Renal cortical epithelial cell (primary cell): ENCODE data around the gene KCNJ18. TPM values are rescaled to one million over a fixed set of nuclear protein-coding genes. Genes with fewer than 3 reads are reported as not detected.
"Not testable (repeated sequence)": the region's sequence is repeated elsewhere in the genome, so short reads cannot be mapped to it uniquely, and the experiment has no call there.

ENCODE experiments used
- DNase-seq: peaks from one replicate; pipeline ENCODE4 v3.0.0-alpha.2; 2011; ENCODE audit warnings: low read depth
- total RNA-seq: library from RNA; depleted of rRNA; stranded (reverse); fragments of >200 nt; gene quantifications from 2 replicates; pipeline ENCODE4 v1.2.3, GENCODE V29; 2014

KCNJ18 gene
- total RNA-seq, 1 donor from 2014 or later, result not detected

DNA sequence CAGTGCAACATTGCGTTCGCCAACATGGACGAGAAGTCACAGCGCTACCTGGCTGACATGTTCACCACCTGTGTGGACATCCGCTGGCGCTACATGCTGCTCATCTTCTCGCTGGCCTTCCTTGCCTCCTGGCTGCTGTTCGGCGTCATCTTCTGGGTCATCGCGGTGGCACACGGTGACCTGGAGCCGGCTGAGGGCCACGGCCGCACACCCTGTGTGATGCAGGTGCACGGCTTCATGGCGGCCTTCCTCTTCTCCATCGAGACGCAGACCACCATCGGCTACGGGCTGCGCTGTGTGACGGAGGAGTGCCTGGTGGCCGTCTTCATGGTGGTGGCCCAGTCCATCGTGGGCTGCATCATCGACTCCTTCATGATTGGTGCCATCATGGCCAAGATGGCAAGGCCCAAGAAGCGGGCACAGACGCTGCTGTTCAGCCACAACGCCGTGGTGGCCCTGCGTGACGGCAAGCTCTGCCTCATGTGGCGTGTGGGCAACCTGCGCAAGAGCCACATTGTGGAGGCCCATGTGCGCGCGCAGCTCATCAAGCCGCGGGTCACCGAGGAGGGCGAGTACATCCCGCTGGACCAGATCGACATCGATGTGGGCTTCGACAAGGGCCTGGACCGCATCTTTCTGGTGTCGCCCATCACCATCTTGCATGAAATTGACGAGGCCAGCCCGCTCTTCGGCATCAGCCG lies 10.8 kb downstream of the KCNJ18 start:
- not testable (repeated sequence) for DNase-seq

DNA sequence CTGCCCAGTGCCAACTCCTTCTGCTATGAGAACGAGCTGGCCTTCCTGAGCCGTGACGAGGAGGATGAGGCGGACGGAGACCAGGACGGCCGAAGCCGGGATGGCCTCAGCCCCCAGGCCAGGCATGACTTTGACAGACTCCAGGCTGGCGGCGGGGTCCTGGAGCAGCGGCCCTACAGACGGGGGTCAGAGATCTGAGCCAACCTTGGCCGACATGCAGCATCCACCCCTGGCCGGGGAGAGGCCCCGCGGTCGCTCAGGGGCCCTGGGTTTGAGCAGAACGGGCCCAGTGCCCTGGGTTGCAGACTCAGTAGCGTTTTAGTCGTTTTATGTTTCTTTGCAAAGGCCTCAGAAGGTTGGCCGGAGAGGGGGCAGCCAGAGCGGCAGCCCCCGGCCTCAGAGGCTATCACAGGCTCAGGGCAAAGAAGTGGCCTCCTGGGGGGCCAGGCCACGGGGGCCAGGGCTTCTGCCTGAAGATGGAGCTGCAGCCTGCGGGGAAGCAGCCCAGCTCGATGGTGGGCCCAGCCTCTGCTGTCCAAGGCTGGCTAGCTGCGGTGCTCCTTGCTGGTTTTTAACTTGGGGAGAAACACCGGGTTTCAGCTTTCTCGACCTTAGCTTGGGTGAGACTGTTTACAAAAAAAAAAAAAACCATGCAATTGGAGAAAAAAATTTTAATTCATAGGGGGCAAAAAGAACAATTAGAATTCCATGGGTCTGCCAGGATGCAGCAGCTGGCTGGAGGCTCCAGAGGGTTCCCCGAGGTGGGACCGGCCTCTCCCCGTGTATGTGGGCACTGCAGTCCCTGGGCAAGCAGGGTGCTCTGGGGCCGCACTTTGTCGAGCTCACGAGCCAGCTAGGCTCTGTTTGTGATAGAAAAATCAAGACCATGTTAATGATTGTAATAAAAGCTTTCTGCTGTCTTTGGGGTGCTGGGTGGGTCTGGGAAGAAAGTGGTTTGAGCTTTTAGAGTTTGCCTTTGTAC lies 11.9 kb downstream of the KCNJ18 start:
- DNase-seq, result not testable (repeated sequence)

GRCh38 chr17:21705021-21705601 lies 12.8 kb downstream of the KCNJ18 start:
- no peak for DNase-seq

DNA sequence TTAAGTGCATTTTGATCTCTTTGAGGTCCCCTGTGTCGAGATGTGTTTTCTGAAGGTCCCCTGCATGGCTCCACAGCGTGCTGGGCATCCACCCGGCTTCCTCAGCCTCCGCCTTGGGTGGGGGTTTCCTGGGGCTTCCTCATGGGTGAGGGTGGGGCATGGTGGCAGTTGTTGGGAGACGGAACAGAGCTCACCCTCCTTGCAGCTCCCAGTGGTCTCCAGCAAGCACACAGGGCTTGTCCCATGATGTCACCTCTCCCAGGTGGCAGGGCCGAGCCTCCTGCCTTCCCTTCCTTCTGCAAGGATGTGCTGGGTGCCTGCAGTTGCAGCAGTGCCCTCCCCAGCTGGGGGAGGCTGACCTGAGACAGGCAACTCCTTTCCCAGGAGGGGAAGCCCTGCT lies 13.4 kb downstream of the KCNJ18 start:
- DNase-seq, result not testable (repeated sequence)

- not testable (repeated sequence) for DNase-seq
Observed at GRCh38 chr17:21706546-21706945, 14.2 kb downstream of the KCNJ18 start.

GRCh38 chr17:21707131-21707530 lies 14.8 kb downstream of the KCNJ18 start:
- not testable (repeated sequence) for DNase-seq

GRCh38 chr17:21707711-21708611 lies 15.6 kb downstream of the KCNJ18 start:
- not testable (repeated sequence) for DNase-seq

DNA sequence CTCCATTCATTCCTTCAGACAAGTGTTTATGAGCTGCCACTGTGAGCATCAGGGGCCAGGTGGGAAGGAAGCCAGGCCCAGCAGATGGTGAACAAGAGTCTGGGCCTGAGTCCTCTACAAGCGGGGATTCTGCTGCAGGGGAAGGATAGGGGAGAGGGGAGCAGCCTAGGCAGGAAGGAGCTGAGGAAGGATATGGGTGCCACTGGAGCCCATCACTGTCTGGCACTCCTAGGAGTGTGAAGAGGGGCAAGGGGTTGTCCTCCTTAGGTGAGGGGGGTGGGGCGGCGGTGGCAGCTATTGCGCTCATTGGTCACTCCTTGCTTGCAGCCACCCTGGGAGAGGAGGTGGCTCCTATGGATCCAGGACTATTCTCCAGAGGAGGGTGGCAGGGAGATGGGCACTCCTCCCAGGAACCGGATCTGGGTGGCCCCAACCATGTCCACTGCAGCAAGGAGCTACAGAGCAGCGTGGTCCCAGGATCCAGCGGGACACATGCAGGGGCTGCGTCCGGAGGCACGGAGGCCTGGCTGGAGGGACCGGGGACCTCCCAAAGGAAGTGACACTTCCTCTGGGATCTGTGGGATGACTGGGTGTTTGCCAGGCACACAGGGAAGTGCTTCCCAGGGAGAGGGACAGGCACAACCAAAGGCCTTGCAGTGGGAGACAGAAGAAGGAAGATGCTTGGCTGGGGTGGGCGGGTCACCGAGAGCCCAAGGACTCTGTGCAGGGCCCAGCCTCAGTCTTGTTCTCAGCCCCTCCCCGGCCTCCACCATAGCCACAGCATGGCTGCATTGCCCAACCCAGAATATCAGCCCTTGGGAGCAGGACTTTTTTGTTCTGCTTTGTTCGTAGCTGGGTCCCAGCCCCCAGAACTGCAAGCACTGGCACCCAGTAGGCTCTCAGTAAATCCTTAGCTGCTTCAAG lies 16.6 kb downstream of the KCNJ18 start:
- DNase-seq, result not testable (repeated sequence)

- DNase-seq, result not testable (repeated sequence)
Observed at GRCh38 chr17:21709994-21710393, 17.7 kb downstream of the KCNJ18 start.

DNA sequence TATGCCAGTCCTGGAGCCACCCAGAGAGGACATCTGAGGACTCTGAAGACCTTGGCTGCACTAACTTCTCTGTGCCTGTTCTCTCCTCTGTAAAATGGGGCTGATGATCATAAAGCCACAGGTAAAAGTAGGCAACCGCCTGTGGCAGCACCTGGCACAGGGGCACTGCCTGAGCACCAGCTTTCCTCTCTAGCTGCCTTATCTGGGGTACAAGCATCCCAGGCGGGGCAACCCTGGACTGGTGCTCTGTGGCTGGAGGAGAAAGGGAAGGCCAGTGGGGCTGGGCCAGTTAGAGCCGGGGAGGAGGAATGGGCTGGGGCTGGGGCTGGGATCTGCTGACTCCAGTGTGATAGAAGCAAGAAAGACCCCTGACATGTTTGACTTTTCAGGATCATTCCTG lies 18.2 kb downstream of the KCNJ18 start:
- DNase-seq, result not testable (repeated sequence)

DNA sequence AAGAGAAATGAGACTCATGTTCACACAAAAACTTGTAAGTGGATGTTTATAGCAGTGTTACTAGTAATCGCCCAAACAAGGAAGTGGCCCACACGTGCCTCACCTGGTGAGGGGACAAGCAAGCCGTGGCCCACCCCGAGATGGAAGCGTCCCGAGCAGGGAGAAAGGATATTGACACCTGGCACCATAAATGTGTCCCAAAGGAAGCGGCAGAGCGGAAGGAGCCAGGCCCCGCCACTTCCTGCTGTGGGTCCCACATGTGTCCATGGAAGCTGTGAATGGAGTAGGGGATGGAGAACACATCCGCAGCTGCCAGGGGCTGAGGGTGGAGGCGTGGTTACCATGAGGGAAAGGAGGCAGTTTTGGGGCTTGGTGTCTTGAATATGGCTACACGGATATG lies 18.9 kb downstream of the KCNJ18 start:
- DNase-seq, result no peak

GRCh38 chr17:21713020-21713419 lies 20.7 kb downstream of the KCNJ18 start:
- DNase-seq, result not testable (repeated sequence)

DNA sequence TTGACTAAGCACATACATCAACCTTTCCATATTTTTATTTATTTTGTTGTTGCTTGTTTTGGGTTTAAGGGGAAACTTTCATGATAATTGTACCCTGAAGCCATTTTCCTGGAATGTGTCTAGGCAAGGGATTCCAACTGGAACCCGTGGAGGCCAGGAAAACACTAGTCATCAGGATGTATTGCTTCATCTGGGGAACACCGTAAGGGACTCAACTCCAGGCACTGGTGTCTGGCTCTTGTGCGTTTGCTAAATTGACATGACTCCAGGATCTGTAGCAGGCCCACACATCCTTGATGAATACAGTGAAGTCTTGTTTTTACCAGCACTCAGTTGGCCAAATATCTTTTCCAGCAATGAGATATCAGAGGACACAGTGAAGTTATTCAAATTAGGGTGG lies 21.3 kb downstream of the KCNJ18 start:
- not testable (repeated sequence) for DNase-seq

DNA sequence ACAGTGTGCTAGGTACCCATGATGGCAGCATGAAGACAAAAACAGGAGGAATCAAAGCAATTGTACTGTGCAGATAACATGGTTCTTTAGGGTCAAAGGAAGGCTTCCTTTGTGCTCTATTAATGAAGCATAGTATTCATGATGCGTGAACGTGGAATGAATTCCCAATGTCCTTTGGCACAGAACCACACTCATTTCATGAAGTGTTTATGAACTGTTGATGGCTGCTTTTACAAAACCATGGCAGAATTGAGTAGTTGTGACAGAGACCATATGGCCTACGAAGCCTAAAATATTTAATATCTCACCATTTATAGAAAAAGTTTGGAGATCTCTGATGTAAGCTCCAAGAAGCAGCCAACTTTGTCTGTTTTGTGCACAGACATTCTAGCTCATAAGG lies 22.4 kb downstream of the KCNJ18 start:
- DNase-seq, result not testable (repeated sequence)

DNA sequence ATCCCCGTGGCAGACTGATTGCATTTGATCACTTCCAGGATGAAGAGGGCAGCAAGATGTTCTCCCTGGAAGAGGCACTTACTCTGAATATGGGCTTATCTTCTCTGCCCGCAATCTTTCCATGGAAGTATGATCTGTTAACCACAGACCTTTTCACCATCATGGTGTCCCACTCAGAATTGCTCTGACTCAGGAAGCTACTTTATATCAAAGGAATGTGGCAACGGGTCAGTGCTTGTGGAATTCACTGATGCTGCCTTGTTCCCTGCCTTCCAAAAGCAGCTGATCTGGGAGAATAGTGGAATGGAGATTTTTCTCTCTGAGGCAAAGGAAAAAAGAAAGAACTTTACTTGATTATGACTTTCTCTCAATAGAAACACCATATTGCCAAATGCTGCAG lies 23.6 kb downstream of the KCNJ18 start:
- DNase-seq, result not testable (repeated sequence)

DNA sequence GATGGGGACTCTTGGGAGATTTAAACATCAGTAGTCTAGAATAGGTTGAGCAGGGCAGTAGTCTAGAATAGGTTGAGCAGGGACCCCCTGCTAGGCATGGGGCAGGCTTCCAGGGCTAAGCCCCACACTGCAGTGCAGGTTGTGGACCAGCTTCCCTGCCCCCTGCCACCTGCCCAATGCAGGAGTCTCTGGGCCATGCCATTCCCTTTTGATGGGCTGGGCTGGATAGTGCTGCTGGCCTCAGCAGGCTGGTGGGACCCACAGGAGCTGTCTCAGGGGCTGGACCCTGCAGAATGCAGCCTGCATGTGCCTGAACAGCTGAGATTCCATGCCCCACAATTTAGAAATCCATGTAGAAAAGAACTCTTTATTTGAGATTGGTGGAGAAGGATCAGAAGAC lies 26.6 kb downstream of the KCNJ18 start:
- not testable (repeated sequence) for DNase-seq

GRCh38 chr17:21719511-21720226 lies 27.3 kb downstream of the KCNJ18 start:
- not testable (repeated sequence) for DNase-seq

- DNase-seq, result not testable (repeated sequence)
Observed at GRCh38 chr17:21720566-21720965, 28.2 kb downstream of the KCNJ18 start.

GRCh38 chr17:21722268-21722667 lies 29.9 kb downstream of the KCNJ18 start:
- DNase-seq, result not testable (repeated sequence)
